ENCODE results near the gene ALAS2. TPM values are rescaled to one million over a fixed set of nuclear protein-coding genes. Genes with fewer than 3 reads are reported as not detected.

The ALAS2 gene
- total RNA-seq, 1 donor from 2014 or later: not detected

DNA sequence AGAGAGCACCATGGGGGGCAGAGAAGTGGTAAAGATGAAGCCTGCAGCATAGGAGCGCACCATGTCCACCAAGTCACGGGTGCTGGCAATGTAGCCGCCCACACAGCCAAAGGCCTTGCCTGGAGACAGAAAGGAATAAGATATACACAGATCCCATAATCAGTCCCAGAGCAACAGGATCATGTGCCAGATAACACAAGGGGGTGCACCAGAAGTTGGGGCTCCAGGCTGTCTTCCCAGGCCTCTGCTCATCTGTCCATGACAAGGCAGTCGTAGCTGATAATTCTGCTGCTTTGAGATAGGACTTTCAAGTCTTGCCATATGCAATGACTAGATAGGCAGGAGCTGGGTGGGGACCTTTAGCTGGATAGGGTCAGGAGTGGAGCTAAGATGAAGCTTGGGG lies 15.9 kb downstream of the ALAS2 start:
- H3K4me1 Mint-ChIP-seq (ENCODE audit: unreplicated experiment): no peaks in the 10 kb centered on the region
- H3K36me3 Mint-ChIP-seq (ENCODE audit: low read depth, unreplicated experiment): no peaks in the 10 kb centered on the region

DNA sequence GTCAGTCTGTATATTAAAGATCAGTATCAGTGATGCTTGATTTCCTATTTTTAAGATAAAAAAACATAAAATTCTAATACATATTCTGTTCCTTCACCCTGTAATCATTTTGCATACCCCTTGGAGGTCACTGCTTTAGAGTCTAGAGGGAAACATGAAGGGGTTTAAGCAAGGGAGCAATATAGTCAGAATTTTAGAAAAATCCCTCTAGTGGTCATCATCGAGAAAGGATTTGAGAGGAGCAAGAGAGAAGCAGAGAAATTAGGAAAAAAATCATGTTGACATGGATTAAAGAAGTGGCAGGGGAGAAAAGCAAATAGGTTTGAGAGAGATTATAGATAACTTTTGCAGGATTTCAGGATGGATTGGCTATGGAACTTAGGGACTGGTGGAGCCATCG lies 19.5 kb downstream of the ALAS2 start:
- Mint-ChIP-seq H3K4me1 (ENCODE audit: unreplicated experiment) (peaks cover 13% of the 10 kb centered on the region), H3K27ac (ENCODE audit: unreplicated experiment) (no peak overlapping the region), H3K4me3 (ENCODE audit: unreplicated experiment) (no peak overlapping the region), H3K27me3 (ENCODE audit: unreplicated experiment) (peaks cover 2% of the 10 kb centered on the region), H3K36me3 (ENCODE audit: low read depth, unreplicated experiment) (peaks cover 11% of the 10 kb centered on the region), H3K9me3 (ENCODE audit: unreplicated experiment) (no peaks in the 10 kb centered on the region)
- TF ChIP-seq, protein P1, sequence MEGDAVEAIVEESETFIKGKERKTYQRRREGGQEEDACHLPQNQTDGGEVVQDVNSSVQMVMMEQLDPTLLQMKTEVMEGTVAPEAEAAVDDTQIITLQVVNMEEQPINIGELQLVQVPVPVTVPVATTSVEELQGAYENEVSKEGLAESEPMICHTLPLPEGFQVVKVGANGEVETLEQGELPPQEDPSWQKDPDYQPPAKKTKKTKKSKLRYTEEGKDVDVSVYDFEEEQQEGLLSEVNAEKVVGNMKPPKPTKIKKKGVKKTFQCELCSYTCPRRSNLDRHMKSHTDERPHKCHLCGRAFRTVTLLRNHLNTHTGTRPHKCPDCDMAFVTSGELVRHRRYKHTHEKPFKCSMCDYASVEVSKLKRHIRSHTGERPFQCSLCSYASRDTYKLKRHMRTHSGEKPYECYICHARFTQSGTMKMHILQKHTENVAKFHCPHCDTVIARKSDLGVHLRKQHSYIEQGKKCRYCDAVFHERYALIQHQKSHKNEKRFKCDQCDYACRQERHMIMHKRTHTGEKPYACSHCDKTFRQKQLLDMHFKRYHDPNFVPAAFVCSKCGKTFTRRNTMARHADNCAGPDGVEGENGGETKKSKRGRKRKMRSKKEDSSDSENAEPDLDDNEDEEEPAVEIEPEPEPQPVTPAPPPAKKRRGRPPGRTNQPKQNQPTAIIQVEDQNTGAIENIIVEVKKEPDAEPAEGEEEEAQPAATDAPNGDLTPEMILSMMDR (IDR thresholded peaks at IDR 0.05; ENCODE audit: unreplicated experiment): peak; percentile 37
- DNase-seq (ENCODE audit: low spot score): no peak

More for the DNA sequence above, 15.9 kb downstream of the ALAS2 start:
- no peaks in the 10 kb centered on the region for H3K9me3 Mint-ChIP-seq (ENCODE audit: unreplicated experiment)
- no peak for DNase-seq (ENCODE audit: low spot score)
- H3K4me3 Mint-ChIP-seq (ENCODE audit: unreplicated experiment): no peak overlapping the region
- H3K27ac Mint-ChIP-seq (ENCODE audit: unreplicated experiment): no peak overlapping the region
- TF ChIP-seq, protein P1 (IDR thresholded peaks at IDR 0.05; ENCODE audit: unreplicated experiment): no peak
- H3K27me3 Mint-ChIP-seq (ENCODE audit: unreplicated experiment): peaks cover 2% of the 10 kb centered on the region

DNA sequence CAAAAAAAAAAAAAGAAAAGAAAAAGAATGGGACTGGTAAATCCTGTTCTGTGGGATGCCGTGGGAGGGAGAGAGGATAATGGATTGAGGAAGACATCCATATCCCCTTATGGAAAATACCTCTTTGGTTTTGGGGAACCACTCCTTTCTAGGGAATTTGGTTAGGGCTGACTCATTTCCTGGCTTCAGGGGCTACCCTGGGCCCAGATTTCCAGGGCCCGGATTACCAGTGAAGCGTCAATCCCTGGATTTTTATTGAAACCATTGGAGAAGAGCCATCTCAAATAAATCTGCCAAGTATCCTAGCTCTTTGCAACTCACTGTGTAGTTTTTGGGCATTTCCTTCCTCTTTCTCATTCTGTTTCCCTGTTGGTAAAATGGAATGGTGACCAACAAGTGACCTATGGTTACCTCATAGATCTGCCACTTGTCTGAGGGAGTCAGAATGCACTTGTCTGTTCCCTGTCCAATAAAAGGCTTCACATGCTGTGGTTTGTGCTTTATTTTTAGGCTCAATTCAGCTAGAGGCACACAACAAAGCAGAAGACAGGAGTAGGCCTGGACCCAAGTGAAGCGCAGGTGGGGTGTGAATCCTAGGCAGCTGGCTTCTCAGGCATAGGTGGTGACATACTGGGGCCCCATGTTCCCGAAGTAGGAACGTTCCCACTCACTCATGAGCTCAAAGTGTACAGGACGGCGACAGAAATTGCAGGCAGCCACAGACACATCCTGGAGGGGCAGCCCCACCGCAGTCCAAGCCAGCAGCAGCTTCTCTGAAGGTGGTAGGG lies 22.0 kb downstream of the ALAS2 start:
- TF ChIP-seq, protein P1 (IDR thresholded peaks at IDR 0.05; ENCODE audit: unreplicated experiment): no peak
- Mint-ChIP-seq H3K27ac (ENCODE audit: unreplicated experiment) (no peak overlapping the region), H3K27me3 (ENCODE audit: unreplicated experiment) (peaks cover 6% of the 10 kb centered on the region), H3K36me3 (ENCODE audit: low read depth, unreplicated experiment) (peaks cover 29% of the 10 kb centered on the region), H3K4me3 (ENCODE audit: unreplicated experiment) (no peak overlapping the region), H3K9me3 (ENCODE audit: unreplicated experiment) (no peaks in the 10 kb centered on the region), H3K4me1 (ENCODE audit: unreplicated experiment) (peaks cover 20% of the 10 kb centered on the region)
- DNase-seq (ENCODE audit: low spot score): no peak

DNA sequence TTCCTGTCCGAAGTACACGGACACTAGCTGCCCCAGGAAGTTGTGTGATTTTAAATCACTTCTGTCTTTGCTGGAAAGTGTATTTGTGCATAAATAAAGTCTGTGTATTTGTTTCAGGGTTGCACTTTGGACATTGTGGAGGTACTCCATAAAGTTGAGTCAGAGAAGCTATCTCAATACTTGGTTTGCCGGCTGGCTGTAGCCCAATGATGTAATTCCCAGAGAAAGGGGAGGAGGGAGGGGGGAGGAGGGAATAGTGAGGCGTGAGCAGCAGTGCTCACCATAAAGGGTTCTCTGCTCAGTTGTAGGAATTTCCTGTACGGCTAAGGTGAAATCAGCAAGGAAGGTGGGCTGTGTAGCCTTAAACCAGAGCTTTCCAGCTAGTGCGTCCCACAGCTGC lies 23.1 kb downstream of the ALAS2 start:
- peaks cover 36% of the 10 kb centered on the region for H3K36me3 Mint-ChIP-seq (ENCODE audit: low read depth, unreplicated experiment)
- H3K4me1 Mint-ChIP-seq (ENCODE audit: unreplicated experiment): peaks cover 23% of the 10 kb centered on the region
- no peak overlapping the region for H3K4me3 Mint-ChIP-seq (ENCODE audit: unreplicated experiment)
- H3K27me3 Mint-ChIP-seq (ENCODE audit: unreplicated experiment): peaks cover 6% of the 10 kb centered on the region
- H3K27ac Mint-ChIP-seq (ENCODE audit: unreplicated experiment): peak overlapping the region; percentile 75
- no peaks in the 10 kb centered on the region for H3K9me3 Mint-ChIP-seq (ENCODE audit: unreplicated experiment)
- DNase-seq (ENCODE audit: low spot score): no peak
- TF ChIP-seq, protein P1 (IDR thresholded peaks at IDR 0.05; ENCODE audit: unreplicated experiment): no peak
